GM23248 (cell line): ENCODE data around the gene SLC2A6.

Experiments
- EZH2 ChIP-seq: fragments of 200-600 bp; sonication (generic); IDR thresholded peaks from 2 replicates; pipeline ENCODE4 v1.6.1; 2018; ENCODE audit warnings: antibody characterized with exemption, mild to moderate bottlenecking; ENCODE audit not compliant: insufficient read depth, poor library complexity, severe bottlenecking
- EZH2phosphoT487 ChIP-seq: fragments of 200-600 bp; sonication (generic); IDR thresholded peaks from 2 replicates; pipeline ENCODE4 v1.6.1; 2018; ENCODE audit warnings: antibody characterized with exemption, moderate library complexity, mild to moderate bottlenecking, low read depth; ENCODE audit not compliant: insufficient read depth

DNA sequence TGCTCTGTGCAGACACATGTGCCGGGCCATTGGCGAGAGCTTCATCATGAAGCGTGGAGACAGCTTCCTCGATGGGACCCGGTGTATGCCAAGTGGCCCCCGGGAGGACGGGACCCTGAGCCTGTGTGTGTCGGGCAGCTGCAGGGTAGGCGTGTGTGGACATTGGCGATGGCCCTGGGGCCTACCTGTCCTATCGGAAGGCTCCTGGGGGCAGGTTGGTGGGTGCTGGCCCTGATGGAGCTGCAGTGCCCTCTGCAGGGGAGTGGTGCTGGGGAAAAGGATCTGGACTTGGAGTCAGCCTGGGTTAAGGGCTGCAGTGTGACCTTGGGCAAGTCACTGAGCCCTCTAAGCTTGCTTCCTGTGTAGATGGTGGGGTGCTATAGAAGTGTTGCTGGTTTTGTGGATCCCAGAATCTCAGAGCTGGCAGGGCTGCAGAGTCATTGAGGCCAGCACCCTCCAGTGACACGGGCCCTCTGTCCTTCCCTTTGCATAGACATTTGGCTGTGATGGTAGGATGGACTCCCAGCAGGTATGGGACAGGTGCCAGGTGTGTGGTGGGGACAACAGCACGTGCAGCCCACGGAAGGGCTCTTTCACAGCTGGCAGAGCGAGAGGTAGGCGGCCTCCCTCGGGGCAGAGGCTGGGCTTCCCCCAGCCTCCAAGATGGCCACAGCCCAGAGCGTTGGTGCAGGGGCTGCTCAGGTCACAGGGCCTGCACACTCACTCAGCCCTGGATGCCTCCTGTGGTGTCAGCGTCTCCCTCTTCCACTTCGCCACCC lies 41.0 kb downstream of the SLC2A6 start:
- TF ChIP-seq EZH2phosphoT487: no peak
- TF ChIP-seq EZH2: no peak
